ENCODE measurements around the gene ELOA.
A peak's percentile ranks its signal among the peaks of the same experiment; 100 is the strongest.

ELOA gene, protein sequence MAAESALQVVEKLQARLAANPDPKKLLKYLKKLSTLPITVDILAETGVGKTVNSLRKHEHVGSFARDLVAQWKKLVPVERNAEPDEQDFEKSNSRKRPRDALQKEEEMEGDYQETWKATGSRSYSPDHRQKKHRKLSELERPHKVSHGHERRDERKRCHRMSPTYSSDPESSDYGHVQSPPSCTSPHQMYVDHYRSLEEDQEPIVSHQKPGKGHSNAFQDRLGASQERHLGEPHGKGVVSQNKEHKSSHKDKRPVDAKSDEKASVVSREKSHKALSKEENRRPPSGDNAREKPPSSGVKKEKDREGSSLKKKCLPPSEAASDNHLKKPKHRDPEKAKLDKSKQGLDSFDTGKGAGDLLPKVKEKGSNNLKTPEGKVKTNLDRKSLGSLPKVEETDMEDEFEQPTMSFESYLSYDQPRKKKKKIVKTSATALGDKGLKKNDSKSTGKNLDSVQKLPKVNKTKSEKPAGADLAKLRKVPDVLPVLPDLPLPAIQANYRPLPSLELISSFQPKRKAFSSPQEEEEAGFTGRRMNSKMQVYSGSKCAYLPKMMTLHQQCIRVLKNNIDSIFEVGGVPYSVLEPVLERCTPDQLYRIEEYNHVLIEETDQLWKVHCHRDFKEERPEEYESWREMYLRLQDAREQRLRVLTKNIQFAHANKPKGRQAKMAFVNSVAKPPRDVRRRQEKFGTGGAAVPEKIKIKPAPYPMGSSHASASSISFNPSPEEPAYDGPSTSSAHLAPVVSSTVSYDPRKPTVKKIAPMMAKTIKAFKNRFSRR

GRCh38 chr1:23743287-23744152, at the start of gene ELOA:
ELOA (plus strand) TSS chr1:23743471; CDS start chr1:23743504, 33 bp downstream.
- no peak for TF ChIP-seq ZFX (IDR thresholded peaks at IDR 0.05; ENCODE audit: borderline replicate concordance)
- TF ChIP-seq, protein P1, sequence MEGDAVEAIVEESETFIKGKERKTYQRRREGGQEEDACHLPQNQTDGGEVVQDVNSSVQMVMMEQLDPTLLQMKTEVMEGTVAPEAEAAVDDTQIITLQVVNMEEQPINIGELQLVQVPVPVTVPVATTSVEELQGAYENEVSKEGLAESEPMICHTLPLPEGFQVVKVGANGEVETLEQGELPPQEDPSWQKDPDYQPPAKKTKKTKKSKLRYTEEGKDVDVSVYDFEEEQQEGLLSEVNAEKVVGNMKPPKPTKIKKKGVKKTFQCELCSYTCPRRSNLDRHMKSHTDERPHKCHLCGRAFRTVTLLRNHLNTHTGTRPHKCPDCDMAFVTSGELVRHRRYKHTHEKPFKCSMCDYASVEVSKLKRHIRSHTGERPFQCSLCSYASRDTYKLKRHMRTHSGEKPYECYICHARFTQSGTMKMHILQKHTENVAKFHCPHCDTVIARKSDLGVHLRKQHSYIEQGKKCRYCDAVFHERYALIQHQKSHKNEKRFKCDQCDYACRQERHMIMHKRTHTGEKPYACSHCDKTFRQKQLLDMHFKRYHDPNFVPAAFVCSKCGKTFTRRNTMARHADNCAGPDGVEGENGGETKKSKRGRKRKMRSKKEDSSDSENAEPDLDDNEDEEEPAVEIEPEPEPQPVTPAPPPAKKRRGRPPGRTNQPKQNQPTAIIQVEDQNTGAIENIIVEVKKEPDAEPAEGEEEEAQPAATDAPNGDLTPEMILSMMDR (IDR thresholded peaks at IDR 0.05): no peak

GRCh38 chr1:23693599-23693998, 49.7 kb upstream of the ELOA start:
- no peak overlapping the region for H3K27ac ChIP-seq
- TF ChIP-seq, protein P1 (IDR thresholded peaks at IDR 0.05): no peak
- no peak for TF ChIP-seq ZFX (IDR thresholded peaks at IDR 0.05; ENCODE audit: borderline replicate concordance)

More at GRCh38 chr1:23743287-23744152, at the start of gene ELOA:
- peak within 1 kb of the TSS; percentile 78 for H3K27ac ChIP-seq

- no peak for TF ChIP-seq ZFX (IDR thresholded peaks at IDR 0.05; ENCODE audit: borderline replicate concordance)
- TF ChIP-seq, protein P1 (IDR thresholded peaks at IDR 0.05): no peak
- H3K27ac ChIP-seq: no peak overlapping the region
These were observed 48.9 kb upstream of the ELOA start for GRCh38 chr1:23694371-23694770.

DNA sequence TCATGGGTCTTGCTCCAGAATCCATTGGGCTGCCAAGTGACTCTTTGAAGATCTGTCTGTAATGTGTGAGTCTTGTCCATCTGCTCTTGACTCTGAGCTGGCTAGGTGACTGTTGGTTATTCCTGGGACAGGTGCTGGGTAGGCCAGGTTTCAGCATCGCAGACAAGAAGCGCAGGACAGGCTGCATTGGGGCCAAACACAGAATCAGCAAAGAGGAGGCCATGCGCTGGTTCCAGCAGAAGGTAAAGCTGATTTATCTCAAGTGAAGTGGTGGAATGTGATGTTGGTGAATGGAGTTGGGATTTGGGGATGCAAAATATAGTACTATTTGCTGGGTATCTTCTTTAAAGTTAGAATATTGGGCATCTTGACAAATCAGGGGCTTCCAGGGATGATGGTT, 47.6 kb upstream of the ELOA start:
- no peak overlapping the region for H3K27ac ChIP-seq
- TF ChIP-seq, protein P1 (IDR thresholded peaks at IDR 0.05): no peak
- no peak for TF ChIP-seq ZFX (IDR thresholded peaks at IDR 0.05; ENCODE audit: borderline replicate concordance)

DNA sequence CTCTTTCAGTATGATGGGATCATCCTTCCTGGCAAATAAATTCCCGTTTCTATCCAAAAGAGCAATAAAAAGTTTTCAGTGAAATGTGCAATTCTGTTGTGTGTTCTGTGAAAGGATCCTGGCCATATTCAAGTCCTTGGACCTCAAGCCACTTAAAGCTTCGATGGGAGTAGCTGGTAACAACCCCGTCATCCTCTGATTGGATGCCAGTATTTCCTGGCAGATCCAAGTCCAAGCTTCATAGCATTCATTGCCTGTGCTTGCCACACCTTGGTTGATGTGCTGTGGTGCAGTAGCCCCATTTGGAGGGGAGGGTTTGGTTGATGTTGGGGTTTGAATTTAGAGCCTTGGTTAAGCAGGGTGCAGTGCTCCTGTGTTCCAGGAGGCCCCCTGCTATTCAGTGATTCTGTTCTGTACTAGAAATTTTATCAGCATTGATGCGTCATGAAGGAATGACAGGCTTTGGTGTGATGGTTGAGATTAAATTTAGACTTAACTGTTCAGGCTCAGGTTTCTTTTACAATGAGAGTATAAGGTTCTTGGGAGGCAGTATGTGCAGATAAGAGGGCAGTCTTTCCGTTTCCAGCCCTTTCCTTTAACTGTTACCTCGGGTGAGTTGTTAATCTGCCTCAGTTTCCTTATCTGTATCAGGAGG, 46.8 kb upstream of the ELOA start:
- TF ChIP-seq, protein P1 (IDR thresholded peaks at IDR 0.05): no peak
- no peak for TF ChIP-seq ZFX (IDR thresholded peaks at IDR 0.05; ENCODE audit: borderline replicate concordance)
- no peak overlapping the region for H3K27ac ChIP-seq

- H3K27ac ChIP-seq: no peak overlapping the region
- TF ChIP-seq, protein P1 (IDR thresholded peaks at IDR 0.05): no peak
- no peak for TF ChIP-seq ZFX (IDR thresholded peaks at IDR 0.05; ENCODE audit: borderline replicate concordance)
These were observed 44.8 kb upstream of the ELOA start for GRCh38 chr1:23698466-23698865.
